NCI-H187 (cell line): ENCODE data around the gene XPR1.
"Not testable (repeated sequence)": the region's sequence is repeated elsewhere in the genome, so short reads cannot be mapped to it uniquely, and the experiment has no call there.

Experiments used
- DNase-seq, 2 experiments: peaks; one replicate each; lab custom pipeline; 2025; lab: John Stamatoyannopoulos, UW

Gene XPR1

DNA sequence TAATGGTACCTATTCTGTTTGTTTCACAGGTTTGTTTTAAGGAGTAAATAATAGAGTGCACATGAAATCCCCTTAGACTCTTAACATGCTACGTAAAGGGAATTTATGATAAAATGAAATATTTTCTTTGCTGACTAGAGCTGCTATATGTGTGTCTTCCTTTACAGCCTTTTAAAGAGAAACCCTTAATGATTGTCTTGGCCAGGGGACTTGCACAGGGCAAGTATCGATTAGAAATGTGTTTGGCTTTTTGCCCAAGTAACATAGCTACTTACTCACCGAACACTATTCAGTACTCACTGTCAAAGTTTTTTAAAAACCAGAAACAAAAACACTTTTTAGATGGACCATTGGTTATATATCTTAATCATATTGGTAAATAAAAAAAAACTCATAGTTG, 209.6 kb downstream of the XPR1 start:
- DNase-seq, result no peak

GRCh38 chr1:180842052-180842451, 210.2 kb downstream of the XPR1 start:
- no peak for DNase-seq

DNA sequence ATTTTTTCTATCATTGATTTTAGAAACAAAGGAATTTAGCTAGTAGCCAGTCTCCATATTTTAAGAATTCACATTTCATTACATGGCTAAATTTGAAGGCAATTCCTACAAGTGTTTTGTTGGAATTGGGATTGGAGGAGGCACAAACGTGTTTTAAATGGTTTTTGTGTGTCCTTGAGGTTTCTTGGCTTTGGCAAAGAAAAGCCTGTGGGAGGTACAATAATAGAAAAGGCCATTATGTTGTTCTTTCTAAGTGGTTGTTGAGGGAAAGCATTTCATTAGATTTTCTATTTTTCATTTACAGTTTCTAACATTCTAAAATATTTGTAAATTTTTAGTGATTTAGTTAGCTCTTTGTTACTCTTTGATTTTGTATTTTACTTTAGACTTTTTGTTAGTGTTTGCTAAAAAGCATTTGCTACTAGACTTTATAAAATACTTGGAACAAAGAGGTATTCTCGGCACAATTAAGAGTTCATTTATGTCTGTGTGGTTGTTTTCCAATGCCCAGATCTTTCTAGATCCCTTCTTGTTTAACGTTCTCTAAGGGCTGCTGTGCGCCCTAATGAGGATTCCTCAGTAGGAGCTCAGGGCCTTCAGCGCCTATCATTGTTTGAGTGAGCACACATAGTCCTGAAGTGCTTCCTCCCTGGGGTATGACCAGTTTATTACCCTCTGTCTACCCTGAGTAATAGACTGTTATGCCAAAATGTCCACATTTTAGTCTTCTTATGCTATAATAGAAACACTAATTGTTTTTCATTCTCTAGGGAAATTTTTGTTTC, 210.9 kb downstream of the XPR1 start:
- no peak for DNase-seq

GRCh38 chr1:180845352-180845751, 213.5 kb downstream of the XPR1 start:
- no peak for DNase-seq

- DNase-seq, result no peak
These were observed 216.4 kb downstream of the XPR1 start for GRCh38 chr1:180848191-180848590.

- no peak for DNase-seq
These were observed 217.4 kb downstream of the XPR1 start for GRCh38 chr1:180849031-180849775.

DNA sequence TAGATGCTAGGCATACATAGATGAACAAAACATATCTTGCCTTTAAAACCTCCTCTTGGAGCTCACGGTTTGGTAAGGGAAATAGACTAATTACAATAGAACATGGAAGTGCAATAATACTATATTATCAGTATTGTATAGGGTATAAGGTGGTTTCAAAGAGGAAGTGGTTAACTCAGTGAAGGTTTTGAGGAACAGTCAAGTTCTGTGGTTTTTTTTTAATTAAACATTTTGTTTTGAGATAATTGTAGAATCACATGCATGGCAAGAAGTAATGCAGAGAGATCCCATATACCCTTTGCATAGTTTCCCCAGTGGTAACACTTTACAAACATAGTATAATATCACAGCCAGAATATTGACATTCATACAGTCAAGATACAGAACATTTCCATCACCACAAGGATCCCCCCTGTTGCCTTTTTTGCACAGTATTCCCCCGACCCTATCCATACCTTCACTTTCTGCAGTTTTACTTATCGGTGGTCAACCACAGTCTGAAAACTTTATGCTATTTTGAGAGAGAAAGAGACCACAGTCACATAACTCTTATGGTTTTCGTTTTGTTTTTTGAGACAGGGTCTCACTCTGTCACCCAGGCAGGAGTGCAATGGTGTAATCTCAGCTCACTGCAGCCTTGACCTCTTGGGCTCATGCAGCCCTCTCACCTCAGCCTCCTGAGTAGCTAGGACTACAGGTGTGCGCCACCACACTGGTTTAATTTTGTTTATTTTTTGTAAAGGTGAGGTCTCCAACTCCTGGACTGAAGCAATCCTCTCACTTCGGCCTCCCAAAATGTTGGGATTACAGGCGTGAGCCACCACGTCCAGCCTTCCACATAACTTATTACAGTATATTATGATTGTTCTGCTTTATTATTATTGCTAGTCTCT, 220.4 kb downstream of the XPR1 start:
- no peak for DNase-seq

DNA sequence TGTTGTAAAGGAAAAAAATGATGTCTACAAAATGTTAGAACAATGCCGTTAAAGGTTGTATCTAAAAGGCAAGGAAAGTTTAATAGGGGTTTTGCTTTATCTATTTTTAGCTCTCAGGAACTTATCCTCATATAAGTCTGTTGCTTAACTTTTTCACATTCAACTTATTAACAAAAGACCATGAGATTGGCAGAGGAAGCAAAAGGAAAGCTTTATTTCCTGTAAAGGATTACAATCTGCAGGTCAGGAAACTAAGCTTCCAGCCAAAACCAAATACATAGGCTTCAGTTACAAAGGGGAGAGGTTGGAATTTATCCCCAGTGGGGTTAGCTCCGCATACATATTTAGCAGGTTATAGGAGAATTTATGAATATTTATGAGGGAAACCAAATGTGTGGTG, 222.2 kb downstream of the XPR1 start:
- DNase-seq, result no peak

DNA sequence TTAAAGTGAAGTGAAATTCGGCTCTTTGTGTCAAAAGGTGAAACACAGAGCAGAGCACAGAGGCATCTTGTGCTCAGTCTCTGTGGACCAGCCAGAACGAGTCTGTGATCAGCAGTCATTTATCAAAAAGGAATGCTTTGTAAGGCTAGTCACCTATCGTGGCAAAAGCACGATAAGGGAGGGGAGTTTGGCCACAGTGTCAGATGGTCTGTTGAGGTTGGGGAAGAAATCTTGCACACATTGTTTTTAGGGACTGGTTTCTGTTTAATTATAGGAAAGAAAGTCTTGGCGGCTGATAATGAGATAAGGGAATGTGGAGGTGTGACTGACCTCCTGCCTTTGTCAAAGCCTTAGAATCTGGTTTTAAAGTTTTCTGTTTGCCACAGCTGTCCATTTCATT, 222.6 kb downstream of the XPR1 start:
- DNase-seq, result no peak

DNA sequence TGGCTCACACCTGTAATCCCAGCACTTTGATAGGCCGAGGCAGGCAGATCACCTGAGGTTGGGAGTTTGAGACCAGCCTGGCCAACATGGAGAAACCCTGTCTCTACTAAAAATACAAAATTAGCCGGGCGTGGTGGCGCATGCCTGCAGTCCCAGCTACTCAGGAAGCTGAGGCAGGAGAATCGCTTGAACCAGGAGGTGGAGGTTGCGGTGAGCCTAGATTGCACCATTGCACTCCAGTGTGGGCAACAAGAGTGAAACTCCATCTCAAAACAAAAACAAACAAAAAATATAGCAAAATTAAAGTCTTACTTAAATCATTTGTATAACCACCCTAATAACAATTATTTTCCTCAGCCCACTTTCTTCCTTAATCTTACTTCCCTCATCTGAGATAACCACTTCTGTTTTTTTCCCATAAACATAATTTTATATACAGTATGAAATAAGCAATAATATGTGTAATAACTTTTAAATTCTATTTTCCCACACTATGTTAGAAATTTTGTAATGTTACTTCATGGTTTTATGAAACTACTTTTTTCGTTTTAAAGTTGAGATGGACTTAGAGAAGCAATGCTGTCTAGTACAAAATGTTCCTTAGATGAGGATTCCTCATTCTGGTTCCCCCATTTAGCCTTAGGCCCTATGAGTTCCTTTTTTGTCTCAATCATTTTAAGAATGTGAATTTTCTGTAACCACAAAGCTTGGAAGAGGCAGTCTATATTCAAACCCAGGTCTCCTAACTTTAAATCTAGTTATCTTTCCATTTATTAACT, 226.3 kb downstream of the XPR1 start:
- not testable (repeated sequence) for DNase-seq

- no peak for DNase-seq
These were observed 227.5 kb downstream of the XPR1 start for GRCh38 chr1:180859306-180859705.

DNA sequence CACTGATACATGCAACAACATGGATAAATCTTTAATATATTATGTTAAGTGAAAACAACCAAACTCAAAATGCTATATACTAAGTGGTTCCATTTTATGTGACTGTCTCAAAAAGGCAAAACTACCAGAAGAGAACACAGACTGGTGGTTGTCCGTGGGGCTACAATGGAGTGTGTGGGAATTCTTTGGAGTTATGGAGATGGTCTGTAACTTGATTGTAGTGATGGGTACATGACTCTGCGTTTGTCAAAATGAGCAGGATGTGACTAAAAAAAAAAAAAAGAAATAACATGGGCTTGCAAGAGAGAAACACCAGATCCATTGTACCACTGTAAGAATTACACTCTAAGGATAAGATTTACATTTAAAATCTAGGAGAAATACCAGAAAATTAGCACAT, 228.7 kb downstream of the XPR1 start:
- DNase-seq, result no peak

DNA sequence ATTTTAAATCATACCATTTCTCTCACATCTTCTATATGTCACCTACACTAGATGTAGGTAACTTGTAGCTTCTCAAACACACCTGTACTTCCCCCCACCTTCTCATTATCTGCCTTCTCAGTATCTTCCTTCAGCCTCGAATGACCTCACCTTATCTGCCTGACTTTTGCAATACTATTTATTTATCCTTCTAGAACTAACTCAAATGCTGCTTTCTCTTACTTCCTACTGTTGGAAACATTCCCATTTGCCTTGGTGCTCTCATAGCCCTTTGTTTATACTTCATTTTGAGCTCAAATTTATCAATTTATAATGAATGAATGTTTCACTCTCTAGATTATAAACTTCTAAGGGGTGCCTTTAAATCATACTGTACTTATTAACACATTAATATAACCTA, 230.5 kb downstream of the XPR1 start:
- DNase-seq, result no peak

DNA sequence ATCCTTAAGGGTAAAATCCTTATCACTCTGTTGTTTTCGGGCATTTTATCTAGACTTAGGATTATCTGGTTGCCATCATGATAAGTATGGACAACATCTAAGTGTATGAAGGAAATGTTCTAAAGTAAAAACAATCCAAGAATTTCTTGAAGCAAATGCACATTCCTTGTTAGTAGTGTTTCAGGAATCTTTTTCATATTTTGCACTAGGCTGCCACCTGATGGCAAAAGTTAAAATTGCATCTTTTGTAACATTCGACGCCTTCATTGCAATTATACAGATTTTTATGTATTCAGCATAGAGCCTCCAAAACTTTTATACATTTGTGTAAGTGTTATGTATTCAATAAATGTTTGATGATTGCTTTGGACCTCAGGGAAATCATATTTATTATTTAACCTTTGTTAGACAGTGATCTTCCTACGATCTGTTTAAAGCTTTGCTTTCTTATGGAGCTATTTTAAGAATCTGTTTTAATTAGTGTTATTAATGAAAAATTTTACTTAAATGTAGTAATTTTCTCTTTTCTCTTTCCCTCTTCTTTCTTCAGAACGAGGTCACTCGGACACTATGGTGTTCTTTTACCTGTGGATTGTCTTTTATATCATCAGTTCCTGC, 231.4 kb downstream of the XPR1 start:
- DNase-seq, result peak; percentile 48 to 88

DNA sequence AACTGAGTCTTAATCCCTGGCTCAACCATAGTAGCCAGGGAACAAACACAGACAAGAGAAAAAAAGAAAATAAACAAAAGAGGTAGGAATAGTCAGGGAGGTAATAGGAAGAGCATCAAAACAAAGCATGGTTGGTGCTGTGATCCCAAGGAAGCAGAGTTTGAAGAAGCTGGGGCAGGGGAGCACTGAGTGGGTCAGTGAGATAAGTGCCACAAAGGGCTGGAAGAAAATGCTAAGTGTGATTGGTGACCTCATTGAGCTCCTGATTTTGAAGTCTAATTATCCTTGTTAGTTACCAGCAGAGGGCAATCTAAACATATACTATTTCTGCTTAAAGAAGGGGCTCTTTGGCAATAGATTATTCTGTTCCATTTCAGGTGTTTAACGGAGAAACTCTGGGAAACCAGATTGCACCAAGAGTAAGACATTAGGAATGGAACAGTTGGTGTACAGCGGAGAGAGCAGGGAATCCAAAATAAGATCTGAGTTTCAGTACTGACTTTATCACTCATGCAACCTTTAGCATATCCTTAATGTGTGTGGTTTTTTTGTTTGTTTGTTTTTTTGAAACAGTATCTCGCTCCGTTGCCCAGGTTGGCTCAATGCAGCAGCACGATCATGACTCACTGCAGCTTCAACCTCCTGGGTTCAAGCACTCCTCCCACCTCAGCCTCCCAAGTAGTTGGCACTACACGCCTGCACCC, 250.1 kb downstream of the XPR1 start:
- DNase-seq, result peak in 1 of 2 experiments; percentile 32

DNA sequence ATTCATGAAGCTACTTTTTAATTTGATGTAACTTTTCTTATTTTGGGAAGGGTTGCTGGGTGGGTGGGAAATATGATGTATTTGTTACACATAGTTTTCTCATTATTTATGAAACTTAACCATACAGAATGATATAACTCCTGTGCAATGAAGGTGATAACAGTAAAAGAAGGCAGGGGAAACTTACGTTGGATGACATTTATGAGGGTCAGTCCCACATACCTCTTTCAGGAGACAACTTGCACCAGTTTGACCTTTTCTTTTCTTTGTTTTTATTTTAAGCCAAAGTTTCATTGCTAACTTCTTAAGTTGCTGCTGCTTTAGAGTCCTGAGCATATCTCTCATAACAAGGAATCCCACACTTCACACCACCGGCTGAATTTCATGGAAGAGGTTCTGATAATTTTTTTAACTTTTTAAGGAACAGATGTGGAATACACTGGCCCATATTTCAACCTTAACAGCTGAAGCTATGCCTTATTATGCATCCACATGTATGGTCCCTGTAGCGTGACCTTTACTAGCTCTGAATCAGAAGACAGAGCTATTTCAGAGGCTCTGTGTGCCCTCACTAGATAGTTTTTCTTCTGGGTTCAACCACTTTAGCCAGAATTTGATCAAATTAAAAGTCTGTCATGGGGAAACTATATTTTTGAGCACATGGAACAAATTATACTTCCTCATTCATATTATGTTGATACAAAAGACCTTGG, 252.9 kb downstream of the XPR1 start:
- DNase-seq, result no peak

DNA sequence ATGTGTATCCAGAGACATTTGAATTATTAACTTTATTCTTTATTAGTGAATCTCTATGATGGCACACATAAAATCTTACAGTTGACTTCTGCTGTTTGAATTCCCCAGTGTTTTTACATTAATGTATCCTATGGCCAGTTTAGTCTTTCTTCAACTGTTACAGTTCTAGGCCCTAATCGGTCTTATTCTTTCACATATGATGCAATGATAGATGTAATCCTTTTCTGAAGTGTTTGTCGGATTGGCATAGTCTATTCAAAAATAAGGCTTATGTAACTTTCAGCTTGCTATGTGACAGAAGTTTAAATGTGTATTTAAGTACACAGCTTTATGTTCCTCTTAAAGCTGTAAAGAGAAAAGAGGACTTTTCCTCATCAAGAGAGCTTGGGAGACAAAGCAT, 254.5 kb downstream of the XPR1 start:
- no peak for DNase-seq

DNA sequence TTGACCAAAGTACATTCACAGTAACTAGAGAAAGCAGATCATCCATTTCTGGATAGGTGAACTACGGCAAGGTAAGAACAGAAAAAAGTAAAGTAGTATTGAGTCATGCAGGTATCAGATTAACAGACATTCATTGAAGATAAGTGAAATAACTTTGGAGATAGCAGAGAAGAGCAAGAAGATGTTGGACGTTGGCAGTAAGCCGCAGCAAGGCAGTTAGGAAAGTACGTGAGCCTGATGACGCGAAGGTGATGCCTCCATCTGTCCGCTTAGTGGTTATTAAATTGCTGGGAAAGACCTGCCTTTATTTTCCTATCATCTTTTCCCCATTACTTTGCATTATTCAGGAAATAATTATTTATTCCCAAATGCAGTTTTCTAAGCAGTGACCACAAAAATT, 256.0 kb downstream of the XPR1 start:
- DNase-seq, result no peak

- DNase-seq, result no peak
These were observed 257.0 kb downstream of the XPR1 start for GRCh38 chr1:180888870-180889269.

DNA sequence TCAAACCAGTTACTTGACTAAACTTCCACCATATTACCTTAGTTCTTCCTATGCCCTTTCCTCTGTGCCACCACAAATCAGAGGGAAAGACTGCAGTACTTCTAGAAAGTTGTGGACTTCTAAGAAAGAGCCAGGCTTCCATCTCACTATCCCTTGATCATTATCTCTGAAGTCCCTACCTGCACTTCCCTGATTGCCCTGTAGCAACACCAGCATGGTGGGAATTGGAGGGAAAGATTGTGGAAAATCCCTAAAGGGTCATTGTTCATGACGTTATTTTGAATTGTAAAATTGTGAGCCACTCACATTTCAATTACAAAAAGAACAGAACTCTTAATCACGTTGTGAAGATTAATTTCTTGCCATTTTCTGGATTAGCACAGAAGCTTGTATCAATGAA, 257.5 kb downstream of the XPR1 start:
- DNase-seq, result no peak
